DND-41 (cell line): ENCODE measurements around the gene AGPAT3.

Experiments
- ATAC-seq: fragments of 200-7000 bp; cut with Tn5 transposase; 3 replicates; pipeline ENCODE4 v1.9.1; 2021; ENCODE audit warnings: low read depth; ENCODE audit not compliant: insufficient read depth
- DNase-seq: peaks from one replicate; pipeline ENCODE4 v3.0.0-alpha.2; 2020
- H2AFZ ChIP-seq: 2 replicates; pipeline ENCODE4 v1.6.0; 2012; ENCODE audit warnings: low read depth, low read length
- H3K27ac ChIP-seq: 2 replicates; pipeline ENCODE4 v1.5.1; 2012; ENCODE audit warnings: low read length, inconsistent platforms
- H3K27me3 ChIP-seq: fragments of 200-600 bp; sonication (generic); 2 replicates; pipeline ENCODE4 v1.6.0; 2012; ENCODE audit warnings: low read length, mild to moderate bottlenecking, inconsistent platforms; ENCODE audit not compliant: insufficient read depth, poor library complexity
- H3K36me3 ChIP-seq: 2 replicates; pipeline ENCODE4 v1.5.1; 2012; ENCODE audit warnings: low read length, inconsistent platforms; ENCODE audit not compliant: insufficient read depth
- H3K4me1 ChIP-seq: 2 replicates; pipeline ENCODE4 v1.5.1; 2012; ENCODE audit warnings: mild to moderate bottlenecking, low read length; ENCODE audit not compliant: insufficient read depth
- H3K4me2 ChIP-seq: 2 replicates; pipeline ENCODE4 v1.6.0; 2012; ENCODE audit warnings: mild to moderate bottlenecking, moderate library complexity, low read length, inconsistent platforms; ENCODE audit not compliant: insufficient read depth
- H3K4me3 ChIP-seq, 2 experiments: fragments of 200-600 bp in 1 of 2; shearing (Covaris generic) in 1 of 2; 2 replicates each; pipeline ENCODE4 v1.5.1; 2012 to 2016; ENCODE audit warnings: inconsistent platforms in 2 of 2, low read length in 2 of 2, mild to moderate bottlenecking in 2 of 2, low read depth in 1 of 2, moderate library complexity in 1 of 2
- H3K79me2 ChIP-seq: 2 replicates; pipeline ENCODE4 v1.6.0; 2012; ENCODE audit warnings: low read length, inconsistent platforms; ENCODE audit not compliant: insufficient read depth
- H3K9ac ChIP-seq: 2 replicates; pipeline ENCODE4 v1.6.0; 2012; ENCODE audit warnings: low read depth, mild to moderate bottlenecking, inconsistent platforms, low read length, moderate library complexity
- H3K9me3 ChIP-seq: 2 replicates; pipeline ENCODE4 v1.5.1; 2012; ENCODE audit warnings: low read length, moderate library complexity, mild to moderate bottlenecking, inconsistent platforms; ENCODE audit not compliant: insufficient read depth, severe bottlenecking
- H4K20me1 ChIP-seq: 2 replicates; pipeline ENCODE4 v1.6.0; 2012; ENCODE audit warnings: low read length; ENCODE audit not compliant: insufficient read depth
- CTCF ChIP-seq: IDR thresholded peaks from 2 replicates; pipeline ENCODE4 v1.5.1; 2012; ENCODE audit warnings: borderline replicate concordance, low read length, moderate library complexity, mild to moderate bottlenecking; ENCODE audit not compliant: poor library complexity, severe bottlenecking; ENCODE audit errors: extremely low read depth
- EZH2 ChIP-seq: IDR thresholded peaks from 3 replicates; pipeline ENCODE4 v1.6.1; 2012; ENCODE audit warnings: borderline replicate concordance, low read depth, mild to moderate bottlenecking, moderate library complexity, low read length, inconsistent platforms; ENCODE audit not compliant: severe bottlenecking

The AGPAT3 gene

GRCh38 chr21:43994085-43994484 is 129.1 kb downstream of the AGPAT3 start:
- Histone ChIP-seq H3K9ac (no peak overlapping the region), H3K79me2 (no peaks in the 10 kb centered on the region), H3K4me2 (no peak overlapping the region), H3K4me1 (no peaks in the 10 kb centered on the region), H3K27me3 (no peaks in the 10 kb centered on the region), H3K4me3 (no peak overlapping the region), H3K27ac (no peak overlapping the region), H3K9me3 (no peaks in the 10 kb centered on the region), H3K36me3 (no peaks in the 10 kb centered on the region), H2AFZ (no peak overlapping the region), H4K20me1 (no peaks in the 10 kb centered on the region)
- TF ChIP-seq CTCF = no peak
- TF ChIP-seq EZH2 = no peak
- ATAC-seq (no peak), DNase-seq (no peak)

DNA sequence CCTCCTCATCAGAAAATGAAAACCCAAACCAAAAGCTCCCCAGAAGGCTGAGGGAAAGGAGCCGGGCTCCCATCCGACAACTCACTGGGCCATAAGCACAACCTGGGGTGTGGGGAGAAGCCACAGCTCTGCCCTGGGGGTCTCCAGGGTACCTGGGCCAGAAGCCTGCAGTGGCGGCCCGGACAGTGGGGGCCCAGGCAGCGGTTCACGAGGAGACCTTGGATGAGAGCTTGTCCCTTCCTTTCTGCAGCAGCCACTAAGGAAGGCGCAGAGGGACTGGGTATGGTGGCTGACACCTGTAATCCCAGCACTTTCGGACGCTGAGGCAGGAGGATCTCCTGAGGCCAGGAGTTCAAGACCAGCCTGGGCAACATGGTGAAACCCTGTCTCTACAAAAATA is 129.6 kb downstream of the AGPAT3 start:
- H4K20me1 ChIP-seq = no peaks in the 10 kb centered on the region
- no peaks in the 10 kb centered on the region for H3K36me3 ChIP-seq
- no peaks in the 10 kb centered on the region for H3K4me1 ChIP-seq
- no peaks in the 10 kb centered on the region for H3K9me3 ChIP-seq
- no peak overlapping the region for H3K4me2 ChIP-seq
- H3K79me2 ChIP-seq = no peaks in the 10 kb centered on the region
- no peaks in the 10 kb centered on the region for H3K27me3 ChIP-seq
- ATAC-seq (no peak), DNase-seq (no peak)
- H3K9ac ChIP-seq = no peak overlapping the region
- TF ChIP-seq EZH2 (no peak), CTCF (no peak)
- H2AFZ ChIP-seq = no peak overlapping the region
- H3K27ac ChIP-seq = no peak overlapping the region
- no peak overlapping the region for H3K4me3 ChIP-seq

- TF ChIP-seq EZH2 (no peak), CTCF (no peak)
- no peak for ATAC-seq
- no peak overlapping the region for H2AFZ ChIP-seq
- H3K9me3 ChIP-seq = no peaks in the 10 kb centered on the region
- no peak overlapping the region for H3K4me3 ChIP-seq
- H4K20me1 ChIP-seq = no peaks in the 10 kb centered on the region
- no peaks in the 10 kb centered on the region for H3K36me3 ChIP-seq
- no peaks in the 10 kb centered on the region for H3K4me1 ChIP-seq
- no peak overlapping the region for H3K4me2 ChIP-seq
- H3K9ac ChIP-seq = no peak overlapping the region
- H3K79me2 ChIP-seq = no peaks in the 10 kb centered on the region
- no peak for DNase-seq
- H3K27ac ChIP-seq = no peak overlapping the region
- no peaks in the 10 kb centered on the region for H3K27me3 ChIP-seq
Measured at GRCh38 chr21:43995521-43996105, 130.6 kb downstream of the AGPAT3 start.
